ENCODE results near the gene ARHGEF3.
A peak's percentile ranks its signal among the peaks of the same experiment; 100 is the strongest.

DNA sequence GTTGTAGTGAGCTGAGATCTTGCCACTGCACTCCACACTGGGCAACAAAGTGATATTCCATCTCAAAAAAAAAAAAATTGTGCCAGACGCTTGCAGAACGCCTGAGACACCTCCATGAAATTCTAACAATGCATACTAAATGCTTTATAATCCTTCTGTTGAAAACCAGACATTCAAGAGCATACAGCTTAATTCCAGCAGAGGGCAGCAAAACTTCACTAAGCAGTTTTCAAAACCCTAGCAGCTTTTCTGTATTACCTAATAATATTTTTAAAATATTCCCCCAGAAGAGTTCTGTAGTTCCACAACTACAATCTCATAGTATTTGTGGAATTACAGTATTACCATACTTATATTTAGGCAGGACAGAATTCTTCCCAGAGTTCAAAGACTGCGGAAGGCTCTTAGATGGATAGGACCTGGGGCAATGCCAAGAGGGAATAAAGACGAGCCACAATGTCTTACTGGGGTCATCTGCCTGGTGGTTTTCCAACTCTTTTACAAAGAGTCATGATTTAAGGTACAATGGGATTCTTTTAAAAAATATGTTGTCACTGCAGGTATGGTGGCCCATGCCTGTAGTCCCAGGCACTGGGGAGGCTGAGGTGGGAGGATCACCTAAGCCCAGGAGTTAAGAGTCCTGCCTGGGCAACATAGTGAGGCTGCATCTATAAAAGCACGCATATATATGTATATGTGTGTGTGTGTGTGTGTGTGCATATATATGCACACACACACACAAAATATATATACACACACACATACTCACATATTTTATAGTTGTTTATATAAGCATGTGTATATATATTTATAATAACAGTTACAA, 99.0 kb downstream of the ARHGEF3 start:
- TF ChIP-seq, protein P1, sequence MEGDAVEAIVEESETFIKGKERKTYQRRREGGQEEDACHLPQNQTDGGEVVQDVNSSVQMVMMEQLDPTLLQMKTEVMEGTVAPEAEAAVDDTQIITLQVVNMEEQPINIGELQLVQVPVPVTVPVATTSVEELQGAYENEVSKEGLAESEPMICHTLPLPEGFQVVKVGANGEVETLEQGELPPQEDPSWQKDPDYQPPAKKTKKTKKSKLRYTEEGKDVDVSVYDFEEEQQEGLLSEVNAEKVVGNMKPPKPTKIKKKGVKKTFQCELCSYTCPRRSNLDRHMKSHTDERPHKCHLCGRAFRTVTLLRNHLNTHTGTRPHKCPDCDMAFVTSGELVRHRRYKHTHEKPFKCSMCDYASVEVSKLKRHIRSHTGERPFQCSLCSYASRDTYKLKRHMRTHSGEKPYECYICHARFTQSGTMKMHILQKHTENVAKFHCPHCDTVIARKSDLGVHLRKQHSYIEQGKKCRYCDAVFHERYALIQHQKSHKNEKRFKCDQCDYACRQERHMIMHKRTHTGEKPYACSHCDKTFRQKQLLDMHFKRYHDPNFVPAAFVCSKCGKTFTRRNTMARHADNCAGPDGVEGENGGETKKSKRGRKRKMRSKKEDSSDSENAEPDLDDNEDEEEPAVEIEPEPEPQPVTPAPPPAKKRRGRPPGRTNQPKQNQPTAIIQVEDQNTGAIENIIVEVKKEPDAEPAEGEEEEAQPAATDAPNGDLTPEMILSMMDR (conservative IDR thresholded peaks at IDR 0.05; ENCODE audit: low read depth, low read length), result peak; percentile 63
- no peak for TF ChIP-seq EZH2 (IDR thresholded peaks at IDR 0.05; ENCODE audit: borderline replicate concordance, low read depth, low read length, poor library complexity, severe bottlenecking)

All from A673 (cell line).